ENCODE data around the gene DGKZ. TPM values are rescaled to one million over a fixed set of nuclear protein-coding genes. Genes with fewer than 3 reads are reported as not detected.
A peak's percentile ranks its signal among the peaks of the same experiment; 100 is the strongest.

Gene DGKZ
- total RNA-seq, 1 donor from 2014 or later, result 12.5 TPM

GRCh38 chr11:46364056-46364455 lies 16.8 kb downstream of the DGKZ start:
- H3K9me3 Mint-ChIP-seq, result no peaks in the 10 kb centered on the region
- peaks cover 4% of the 10 kb centered on the region for H3F3A ChIP-seq (ENCODE audit: low read depth)
- peaks cover 34% of the 10 kb centered on the region for H3K4me1 ChIP-seq
- no peak for DNase-seq (ENCODE audit: low spot score)
- H3K9me3 ChIP-seq (ENCODE audit: low read depth), result no peaks in the 10 kb centered on the region
- no peak overlapping the region for H3K9ac ChIP-seq
- H2AFZ ChIP-seq (replicated peaks), result no peak overlapping the region
- no peaks in the 10 kb centered on the region for H3K27me3 ChIP-seq
- peaks cover 10% of the 10 kb centered on the region for H3K27me3 Mint-ChIP-seq (ENCODE audit: insufficient read depth, low read depth)
- no peak overlapping the region for H3K4me2 ChIP-seq
- no peaks in the 10 kb centered on the region for H3K36me3 ChIP-seq
- no peak overlapping the region for H3K4me3 Mint-ChIP-seq
- H3K27ac Mint-ChIP-seq, result peak overlapping the region; percentile 46
- peaks cover 68% of the 10 kb centered on the region for H4K20me1 ChIP-seq (ENCODE audit: low read depth)
- H3K36me3 Mint-ChIP-seq, result no peaks in the 10 kb centered on the region
- peaks cover 35% of the 10 kb centered on the region for H3K79me2 ChIP-seq (ENCODE audit: low read depth)
- H3K4me1 Mint-ChIP-seq, result peaks cover 44% of the 10 kb centered on the region
- H3K4me3 ChIP-seq, result no peak overlapping the region
- no peak for TF ChIP-seq CTCF (IDR thresholded peaks at IDR 0.05)
- TF ChIP-seq EZH2phosphoT487 (IDR thresholded peaks at IDR 0.05), result no peak
- TF ChIP-seq EZH2 (IDR thresholded peaks at IDR 0.05), result no peak
- H3K27ac ChIP-seq, result no peak overlapping the region

DNA sequence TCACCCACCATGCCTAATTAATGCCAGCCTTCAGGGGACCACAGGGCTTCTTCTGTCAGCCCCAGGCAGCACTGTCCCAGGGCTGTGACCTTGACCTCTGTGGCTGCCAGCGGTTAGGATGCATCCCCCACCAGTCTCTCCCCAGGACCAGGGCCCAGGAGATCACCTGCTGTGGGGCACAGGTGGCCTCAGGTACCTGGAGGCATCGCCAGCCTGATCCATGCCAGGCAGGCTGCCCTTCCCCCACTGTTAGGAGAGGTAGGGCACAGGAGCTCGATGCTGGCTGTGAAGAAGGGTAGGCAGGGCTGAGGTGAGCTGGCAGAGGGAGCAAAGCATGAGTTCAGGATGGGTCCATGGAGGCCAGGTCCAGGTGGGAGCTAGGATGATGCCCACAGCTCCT lies 17.5 kb downstream of the DGKZ start:
- no peak overlapping the region for H3K9ac ChIP-seq
- H3K27me3 ChIP-seq, result no peaks in the 10 kb centered on the region
- no peak overlapping the region for H2AFZ ChIP-seq (replicated peaks)
- TF ChIP-seq EZH2phosphoT487 (IDR thresholded peaks at IDR 0.05) (no peak), EZH2 (IDR thresholded peaks at IDR 0.05) (no peak), CTCF (IDR thresholded peaks at IDR 0.05) (no peak)
- H3K4me2 ChIP-seq, result no peak overlapping the region
- H3K27ac ChIP-seq, result no peak overlapping the region
- H3F3A ChIP-seq (ENCODE audit: low read depth), result peaks cover 4% of the 10 kb centered on the region
- DNase-seq (ENCODE audit: low spot score), result no peak
- no peaks in the 10 kb centered on the region for H3K36me3 ChIP-seq
- Mint-ChIP-seq H3K4me3 (no peak overlapping the region), H3K36me3 (no peaks in the 10 kb centered on the region), H3K9me3 (no peaks in the 10 kb centered on the region), H3K27me3 (ENCODE audit: insufficient read depth, low read depth) (peaks cover 10% of the 10 kb centered on the region), H3K4me1 (peaks cover 50% of the 10 kb centered on the region), H3K27ac (no peak overlapping the region)
- peaks cover 71% of the 10 kb centered on the region for H4K20me1 ChIP-seq (ENCODE audit: low read depth)
- no peak overlapping the region for H3K4me3 ChIP-seq
- H3K9me3 ChIP-seq (ENCODE audit: low read depth), result no peaks in the 10 kb centered on the region
- peaks cover 37% of the 10 kb centered on the region for H3K4me1 ChIP-seq
- H3K79me2 ChIP-seq (ENCODE audit: low read depth), result peaks cover 28% of the 10 kb centered on the region

- peaks cover 7% of the 10 kb centered on the region for H3K27me3 Mint-ChIP-seq (ENCODE audit: insufficient read depth, low read depth)
- Histone ChIP-seq H3K27me3 (no peaks in the 10 kb centered on the region), H3K36me3 (no peaks in the 10 kb centered on the region), H3K79me2 (ENCODE audit: low read depth) (peaks cover 16% of the 10 kb centered on the region), H3K9me3 (ENCODE audit: low read depth) (no peaks in the 10 kb centered on the region), H3K27ac (no peak overlapping the region), H4K20me1 (ENCODE audit: low read depth) (peaks cover 70% of the 10 kb centered on the region), H3K4me3 (no peak overlapping the region), H3K4me2 (no peak overlapping the region), H3K4me1 (peaks cover 33% of the 10 kb centered on the region), H2AFZ (replicated peaks) (no peak overlapping the region), H3F3A (ENCODE audit: low read depth) (peaks cover 4% of the 10 kb centered on the region), H3K9ac (no peak overlapping the region)
- no peak overlapping the region for H3K27ac Mint-ChIP-seq
- DNase-seq (ENCODE audit: low spot score), result no peak
- no peak for TF ChIP-seq EZH2 (IDR thresholded peaks at IDR 0.05)
- no peak for TF ChIP-seq CTCF (IDR thresholded peaks at IDR 0.05)
- no peak for TF ChIP-seq EZH2phosphoT487 (IDR thresholded peaks at IDR 0.05)
- peaks cover 50% of the 10 kb centered on the region for H3K4me1 Mint-ChIP-seq
- H3K36me3 Mint-ChIP-seq, result no peaks in the 10 kb centered on the region
- no peaks in the 10 kb centered on the region for H3K9me3 Mint-ChIP-seq
- no peak overlapping the region for H3K4me3 Mint-ChIP-seq
These were observed 19.0 kb downstream of the DGKZ start for GRCh38 chr11:46366260-46366659.

All from neural progenitor cell (in vitro differentiated cells).